Measurements from ENCODE around the gene BIRC7.
A peak's percentile ranks its signal among the peaks of the same experiment; 100 is the strongest.

Gene BIRC7

DNA sequence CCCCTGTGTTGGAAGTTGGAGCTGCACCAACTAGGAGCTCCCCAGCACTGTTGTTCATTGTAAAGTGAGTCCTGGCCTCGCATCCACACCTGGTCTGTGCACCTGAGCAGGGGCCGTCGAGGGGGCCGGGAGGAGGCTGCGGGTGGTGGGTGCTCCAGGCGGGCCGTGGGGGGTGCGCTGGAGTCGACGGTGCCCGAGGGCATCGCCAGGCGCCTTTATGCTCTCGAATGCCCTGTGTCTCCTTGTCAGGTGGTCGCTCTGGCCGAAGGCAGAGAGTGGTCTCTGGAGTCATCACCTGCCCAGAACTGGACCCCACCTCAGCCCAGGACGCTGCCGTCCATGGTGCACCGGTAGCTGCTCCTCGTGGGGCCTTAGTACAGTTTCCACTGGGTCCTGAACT lies 41.3 kb downstream of the BIRC7 start:
- in situ Hi-C loops (cut with HindIII; ENCODE audit: low sequenced_read_pairs): no loop called here
- DNase-seq (ENCODE audit: low read depth, low spot score): no peak
- TF ChIP-seq, protein P1, sequence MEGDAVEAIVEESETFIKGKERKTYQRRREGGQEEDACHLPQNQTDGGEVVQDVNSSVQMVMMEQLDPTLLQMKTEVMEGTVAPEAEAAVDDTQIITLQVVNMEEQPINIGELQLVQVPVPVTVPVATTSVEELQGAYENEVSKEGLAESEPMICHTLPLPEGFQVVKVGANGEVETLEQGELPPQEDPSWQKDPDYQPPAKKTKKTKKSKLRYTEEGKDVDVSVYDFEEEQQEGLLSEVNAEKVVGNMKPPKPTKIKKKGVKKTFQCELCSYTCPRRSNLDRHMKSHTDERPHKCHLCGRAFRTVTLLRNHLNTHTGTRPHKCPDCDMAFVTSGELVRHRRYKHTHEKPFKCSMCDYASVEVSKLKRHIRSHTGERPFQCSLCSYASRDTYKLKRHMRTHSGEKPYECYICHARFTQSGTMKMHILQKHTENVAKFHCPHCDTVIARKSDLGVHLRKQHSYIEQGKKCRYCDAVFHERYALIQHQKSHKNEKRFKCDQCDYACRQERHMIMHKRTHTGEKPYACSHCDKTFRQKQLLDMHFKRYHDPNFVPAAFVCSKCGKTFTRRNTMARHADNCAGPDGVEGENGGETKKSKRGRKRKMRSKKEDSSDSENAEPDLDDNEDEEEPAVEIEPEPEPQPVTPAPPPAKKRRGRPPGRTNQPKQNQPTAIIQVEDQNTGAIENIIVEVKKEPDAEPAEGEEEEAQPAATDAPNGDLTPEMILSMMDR (IDR thresholded peaks at IDR 0.05; ENCODE audit: low read depth, low read length): no peak
- H3K4me3 ChIP-seq (ENCODE audit: low read depth, low read length): no peak overlapping the region

DNA sequence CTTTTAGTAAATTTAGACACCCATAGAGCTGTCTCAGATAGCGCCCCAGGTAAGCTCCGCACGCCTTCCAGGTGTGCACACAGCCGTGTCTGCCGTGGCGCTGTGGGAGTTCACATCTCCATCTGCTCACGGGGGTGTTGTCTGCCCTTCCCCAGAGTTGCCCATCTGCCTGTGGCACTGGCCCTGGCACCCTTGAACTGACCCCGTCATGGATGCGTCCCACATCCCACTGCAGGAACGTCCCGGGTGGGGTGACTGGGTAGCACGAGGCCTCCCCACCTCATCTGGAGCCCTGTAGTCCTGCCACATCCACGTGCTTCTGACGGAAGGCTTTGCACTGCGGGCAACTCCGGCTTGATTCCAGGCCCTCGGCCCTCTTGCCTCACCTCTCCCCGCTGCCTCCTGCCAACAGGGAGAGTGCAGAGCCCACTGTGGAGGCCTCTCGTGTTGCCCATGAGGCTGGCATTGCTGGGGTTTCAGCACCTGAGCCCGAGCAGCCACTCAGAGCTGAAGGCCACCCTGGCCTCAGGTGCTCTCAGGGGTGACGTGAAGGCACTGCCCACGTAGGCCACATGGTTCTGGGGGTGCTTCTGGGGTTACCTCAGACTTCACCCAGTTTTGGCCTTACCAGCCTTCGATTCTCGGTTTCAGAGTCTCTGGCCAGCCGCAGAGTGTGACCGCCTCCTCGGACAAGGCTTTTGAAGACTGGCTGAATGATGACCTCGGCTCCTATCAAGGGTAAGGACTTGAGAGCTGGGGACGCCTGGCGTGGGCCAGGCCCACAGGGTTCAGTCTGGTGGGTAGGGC lies 42.0 kb downstream of the BIRC7 start:
- in situ Hi-C loops (cut with HindIII; ENCODE audit: low sequenced_read_pairs): no loop called here
- TF ChIP-seq, protein P1 (IDR thresholded peaks at IDR 0.05; ENCODE audit: low read depth, low read length): no peak
- no peak for DNase-seq (ENCODE audit: low read depth, low spot score)
- no peak overlapping the region for H3K4me3 ChIP-seq (ENCODE audit: low read depth, low read length)

- DNase-seq (ENCODE audit: low read depth, low spot score): no peak
- no peak overlapping the region for H3K4me3 ChIP-seq (ENCODE audit: low read depth, low read length)
- TF ChIP-seq, protein P1 (IDR thresholded peaks at IDR 0.05; ENCODE audit: low read depth, low read length): no peak
- in situ Hi-C loops (cut with HindIII; ENCODE audit: low sequenced_read_pairs): no loop called here
Observed at GRCh38 chr20:63278661-63279060, 43.0 kb downstream of the BIRC7 start.

GRCh38 chr20:63279931-63280330 lies 44.2 kb downstream of the BIRC7 start:
- in situ Hi-C loops (cut with HindIII; ENCODE audit: low sequenced_read_pairs): no loop called here
- no peak overlapping the region for H3K4me3 ChIP-seq (ENCODE audit: low read depth, low read length)
- TF ChIP-seq, protein P1 (IDR thresholded peaks at IDR 0.05; ENCODE audit: low read depth, low read length): no peak
- no peak for DNase-seq (ENCODE audit: low read depth, low spot score)

GRCh38 chr20:63280371-63280770 lies 44.7 kb downstream of the BIRC7 start:
- in situ Hi-C loops (cut with HindIII; ENCODE audit: low sequenced_read_pairs): no loop called here
- H3K4me3 ChIP-seq (ENCODE audit: low read depth, low read length): no peak overlapping the region
- TF ChIP-seq, protein P1 (IDR thresholded peaks at IDR 0.05; ENCODE audit: low read depth, low read length): no peak
- DNase-seq (ENCODE audit: low read depth, low spot score): no peak

GRCh38 chr20:63280929-63281545 lies 45.3 kb downstream of the BIRC7 start:
- in situ Hi-C loops (cut with HindIII; ENCODE audit: low sequenced_read_pairs): no loop called here
- no peak for DNase-seq (ENCODE audit: low read depth, low spot score)
- TF ChIP-seq, protein P1 (IDR thresholded peaks at IDR 0.05; ENCODE audit: low read depth, low read length): peak; percentile 45
- no peak overlapping the region for H3K4me3 ChIP-seq (ENCODE audit: low read depth, low read length)

Data from astrocyte of the spinal cord (primary cell).